Panc1 (cell line): ENCODE results near the gene TAP2. TPM values are rescaled to one million over a fixed set of nuclear protein-coding genes. Genes with fewer than 3 reads are reported as not detected.

Experiments used
- ATAC-seq: fragments of 200-7000 bp; cut with Tn5 transposase; 2 replicates; pipeline ENCODE4 v1.9.1; 2020; ENCODE audit warnings: mild to moderate bottlenecking, moderate library complexity
- BruUV-seq: library from RNA; stranded (reverse); fragments of 400-500 nt; replicated peaks from 2 replicates; lab custom pipeline; 2021; lab: Mats Ljungman, UMichigan
- CTCF ChIA-PET: fragments of 300-600 bp; sonication (Branson Sonifier 250); formaldehyde crosslinking; loops from one replicate; lab custom pipeline; 2022; ENCODE audit warnings: antibody characterized with exemption; lab: Charles Lee
- POLR2A ChIA-PET: fragments of 300-600 bp; sonication (Branson Sonifier 250); formaldehyde crosslinking; loops from one replicate; lab custom pipeline; 2022; ENCODE audit warnings: antibody characterized with exemption; lab: Charles Lee
- DNase-seq: peaks from one replicate; pipeline ENCODE4 v3.0.0-alpha.2; 2010; ENCODE audit warnings: low read depth, low spot score
- H3K27ac ChIP-seq: 2 replicates; pipeline ENCODE4 v1.5.1; 2011; ENCODE audit warnings: mild to moderate bottlenecking, low read length, inconsistent platforms
- H3K27me3 ChIP-seq: fragments of 200-500 bp; sonication (Bioruptor generic); 2 replicates; pipeline ENCODE4 v1.6.0; 2014; ENCODE audit warnings: low read length, inconsistent platforms; ENCODE audit not compliant: control insufficient read depth, insufficient read depth
- H3K36me3 ChIP-seq: fragments of 200-500 bp; sonication (Bioruptor generic); 2 replicates; pipeline ENCODE4 v1.5.1; 2014; ENCODE audit warnings: inconsistent platforms, mild to moderate bottlenecking, low read length, moderate library complexity; ENCODE audit not compliant: control insufficient read depth, insufficient read depth
- H3K4me1 ChIP-seq: 2 replicates; pipeline ENCODE4 v1.5.1; 2011; ENCODE audit warnings: inconsistent platforms, mild to moderate bottlenecking, low read length, moderate library complexity; ENCODE audit not compliant: control insufficient read depth, insufficient read depth
- H3K4me3 ChIP-seq, 2 experiments: 2 replicates each; pipeline ENCODE4 v1.5.1; 2011 to 2012; ENCODE audit warnings: low read depth in 2 of 2, low read length in 2 of 2, mild to moderate bottlenecking in 2 of 2, inconsistent platforms in 1 of 2, moderate library complexity in 1 of 2
- H3K9me3 ChIP-seq: fragments of 200-500 bp; sonication (Bioruptor generic); 2 replicates; pipeline ENCODE4 v1.5.1; 2014; ENCODE audit warnings: low read depth, mild to moderate bottlenecking, inconsistent platforms, low read length, moderate library complexity; ENCODE audit not compliant: control insufficient read depth, insufficient read depth
- CTCF ChIP-seq: fragments of 450-650 bp; IDR thresholded peaks from 2 replicates; pipeline ENCODE4 v1.5.1; 2017; ENCODE audit warnings: mild to moderate bottlenecking
- POLR2AphosphoS5 ChIP-seq: IDR thresholded peaks from 2 replicates; pipeline ENCODE4 v1.6.1; 2012; ENCODE audit warnings: mild to moderate bottlenecking, low read depth, low read length, moderate library complexity
- REST ChIP-seq, 2 experiments: IDR thresholded peaks; 2 replicates each; pipeline ENCODE4 v1.6.1; 2011 to 2012; ENCODE audit warnings: low read depth in 2 of 2, control low read depth in 1 of 2, low read length in 1 of 2, mild to moderate bottlenecking in 1 of 2, moderate library complexity in 1 of 2; ENCODE audit not compliant: insufficient read depth in 1 of 2
- SIN3A ChIP-seq: IDR thresholded peaks from 2 replicates; pipeline ENCODE4 v1.6.1; 2012; ENCODE audit warnings: low read depth, mild to moderate bottlenecking, low read length, moderate library complexity, borderline replicate concordance; ENCODE audit not compliant: insufficient read depth
- TCF7L2 ChIP-seq: IDR thresholded peaks from 2 replicates; pipeline ENCODE4 v1.6.1; 2011; ENCODE audit warnings: mild to moderate bottlenecking, low read depth, low read length, inconsistent platforms
- in situ Hi-C: cut with HindIII; loops from 2 replicates; pipeline ENCODE4 v1.10.0; 2016; ENCODE audit warnings: low sequenced_read_pairs, low pct_unique_long_range_greater_than_20kb
- intact Hi-C: fragments of 100-400 bp; cut with micrococcal nuclease; formaldehyde crosslinking; loops from one replicate; pipeline ENCODE4 v1.10.0; 2022; ENCODE audit not compliant: unreplicated experiment
- total RNA-seq: library from RNA; stranded (reverse); gene quantifications from one replicate; pipeline ENCODE4 v1.2.1, GENCODE V29; 2021; ENCODE audit not compliant: unreplicated experiment

Gene TAP2
- total RNA-seq, 1 experiment from 2014 or later: 93.6 TPM

- no peaks in the 10 kb centered on the region for H3K9me3 ChIP-seq
- H3K4me3 ChIP-seq: peak within 1 kb of the TSS; percentile 77 to 79
- in situ Hi-C loops: no loop called here
- TF ChIP-seq SIN3A (0 out of 2 replicates have a peak, but pooled peaks have one; percentile 31), REST (IDR thresholded peaks at IDR 0.05; ENCODE audit: insufficient read depth in 1 of 2, low read depth in 2 of 2, low read length in 1 of 2) (peak; percentile 75 to 89), TCF7L2 (no peak), CTCF (peak; percentile 94), POLR2AphosphoS5 (peak; percentile 80)
- H3K36me3 ChIP-seq: peaks cover 4% of the 10 kb centered on the region; the same call in 1 of the 2 replicates
- intact Hi-C loops: no loop called here
- peak within 1 kb of the TSS; percentile 92 for H3K27ac ChIP-seq
- BruUV-seq: no TSS peak
- POLR2A ChIA-PET: interaction anchor here (0.6 to 1.3 kb wide), 3 partner anchors 9 to 23 kb away, joined by 3 to 4 read pairs (median 3); partner anchors contain the start of gene TAP2
- ATAC-seq: peak; percentile 96
- DNase-seq: peak; percentile 90
- H3K27me3 ChIP-seq: no peaks in the 10 kb centered on the region
- peaks cover 9% of the 10 kb centered on the region for H3K4me1 ChIP-seq
- CTCF ChIA-PET: interaction anchor here (0.8 to 3.9 kb wide), 6 partner anchors 9 to 95 kb away, joined by 3 to 47 read pairs (median 4); partner anchors contain the start of gene TAP2
Measured at GRCh38 chr6:32853541-32854375, 15.2 kb upstream of the TAP2 start, which contains the start of the genes PSMB9 and TAP1. Gene PSMB9 (plus strand): TSS chr6:32854192. CDS start chr6:32854230, 38 bp downstream. Gene TAP1 (minus strand): TSS chr6:32853704. CDS start chr6:32853636, 68 bp downstream.

DNA sequence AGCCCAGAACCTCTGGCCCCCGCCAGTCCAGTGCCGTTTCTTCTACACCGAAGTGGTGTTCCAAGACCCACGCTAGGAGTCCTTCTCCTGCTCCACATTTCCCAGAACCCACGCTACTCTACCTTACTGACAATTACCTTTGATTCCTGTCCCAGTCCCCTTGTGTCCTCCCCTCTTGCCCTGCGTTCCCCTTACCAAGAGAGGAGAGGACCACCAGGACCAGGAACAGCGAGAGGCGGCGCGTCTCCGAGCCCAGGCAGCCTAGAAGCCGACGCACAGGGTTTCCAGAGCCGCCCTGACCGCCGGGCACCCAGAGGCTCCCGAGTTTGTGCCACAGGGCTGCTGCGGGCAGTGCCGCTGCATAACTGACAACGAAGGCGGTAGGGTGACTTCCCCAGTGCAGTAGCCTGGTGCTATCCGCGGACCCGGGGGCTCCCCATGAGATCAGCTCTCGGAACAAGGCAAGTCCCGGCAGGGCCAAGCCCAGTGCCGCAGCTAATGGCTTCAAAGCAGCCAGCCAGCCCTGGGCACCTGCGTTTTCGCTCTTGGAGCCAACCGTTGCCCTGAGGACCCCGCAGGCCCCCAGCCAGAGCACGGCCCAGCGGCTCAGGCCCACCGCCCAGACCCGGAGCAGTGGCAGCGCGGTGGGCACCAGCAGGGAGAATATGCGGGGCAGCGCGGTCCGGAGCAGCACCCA, 14.5 kb upstream of the TAP2 start:
- in situ Hi-C loops (no loop called here), intact Hi-C loops (no loop called here)
- no peaks in the 10 kb centered on the region for H3K27me3 ChIP-seq
- H3K27ac ChIP-seq: peak overlapping the region; percentile 92
- peak overlapping the region; percentile 77 to 79 for H3K4me3 ChIP-seq
- 0 out of 2 replicates have a peak, but pooled peaks have one; percentile 20 for TF ChIP-seq SIN3A
- no peak for TF ChIP-seq CTCF
- TF ChIP-seq POLR2AphosphoS5: no peak
- TF ChIP-seq REST (IDR thresholded peaks at IDR 0.05; ENCODE audit: insufficient read depth in 1 of 2, low read depth in 2 of 2, low read length in 1 of 2): no peak
- no peak for TF ChIP-seq TCF7L2
- ChIA-PET CTCF (interaction anchor here (0.8 to 3.9 kb wide), 5 partner anchors 8 to 41 kb away, joined by 3 to 47 read pairs (median 4); partner anchors contain the start of gene TAP2), POLR2A (interaction anchor here (0.6 to 1.3 kb wide), 2 partner anchors 15 to 24 kb away, joined by 3 to 4 read pairs; partner anchors contain the start of gene TAP2)
- no peaks in the 10 kb centered on the region for H3K9me3 ChIP-seq
- H3K4me1 ChIP-seq: peaks cover 9% of the 10 kb centered on the region
- ATAC-seq (peak; percentile 39), DNase-seq (no peak)
- BruUV-seq: no TSS peak
- H3K36me3 ChIP-seq: peaks cover 4% of the 10 kb centered on the region; the same call in 1 of the 2 replicates
